HepG2 (cell line): ENCODE data around the gene ALDH3B2. TPM values are rescaled to one million over a fixed set of nuclear protein-coding genes. Genes with fewer than 3 reads are reported as not detected.

Source experiments
- CBX2 ChIP-seq, 2 experiments: fragments of 200-600 bp in 1 of 2; sonication (generic); formaldehyde crosslinking in 1 of 2; IDR thresholded peaks; 2 replicates each; pipeline versions ENCODE4 v1.7.0 to v1.8.1; 2018 to 2022; ENCODE audit warnings: low read depth in 2 of 2, low read length in 1 of 2, mild to moderate bottlenecking in 1 of 2, missing genetic modification reagents in 1 of 2
- GFI1 ChIP-seq: sonication (generic); formaldehyde crosslinking; IDR thresholded peaks from 2 replicates; pipeline ENCODE4 v1.5.0; 2020; ENCODE audit warnings: missing genetic modification reagents, mild to moderate bottlenecking, borderline replicate concordance
- HMGXB4 ChIP-seq, 2 experiments: sonication (generic) in 1 of 2; formaldehyde crosslinking in 1 of 2; IDR thresholded peaks; 2 replicates each; pipeline versions ENCODE4 v1.4.0 to v1.6.1; 2018 to 2020; ENCODE audit warnings: missing genetic modification reagents in 2 of 2, borderline replicate concordance in 1 of 2, low read depth in 1 of 2, mild to moderate bottlenecking in 1 of 2, missing biosample characterization in 1 of 2
- MLX ChIP-seq: IDR thresholded peaks from 2 replicates; pipeline ENCODE4 v1.6.1; 2016
- NFKB2 ChIP-seq: sonication (generic); formaldehyde crosslinking; IDR thresholded peaks from 2 replicates; pipeline ENCODE4 v1.4.0; 2020; ENCODE audit warnings: missing genetic modification reagents, borderline replicate concordance
- RAD21 ChIP-seq: fragments of 450-650 bp; formaldehyde crosslinking; IDR thresholded peaks from 2 replicates; pipeline ENCODE4 v1.5.0; 2020; ENCODE audit warnings: mild to moderate bottlenecking
- RXRA ChIP-seq: sonication (generic); formaldehyde crosslinking; IDR thresholded peaks from 2 replicates; pipeline ENCODE4 v1.5.1; 2020; ENCODE audit warnings: missing genetic modification reagents
- SIX1 ChIP-seq: sonication (generic); formaldehyde crosslinking; IDR thresholded peaks from 2 replicates; pipeline ENCODE4 v1.4.0; 2020; ENCODE audit warnings: missing genetic modification reagents, borderline replicate concordance
- SRSF1 ChIP-seq: fragments of 200-400 bp; formaldehyde crosslinking; optimal IDR thresholded peaks from 2 replicates; pipeline ENCODE3; 2017; ENCODE audit warnings: mild to moderate bottlenecking, low read depth, low read length, moderate library complexity
- STAG1 ChIP-seq: sonication (generic); formaldehyde crosslinking; IDR thresholded peaks from 2 replicates; pipeline ENCODE4 v1.4.0; 2020; ENCODE audit warnings: missing genetic modification reagents
- TBX3 ChIP-seq: fragments of 450-650 bp; IDR thresholded peaks from 2 replicates; pipeline ENCODE4 v1.6.1; 2017; ENCODE audit warnings: antibody characterized with exemption, mild to moderate bottlenecking, inconsistent platforms, borderline replicate concordance
- ZNF205 ChIP-seq: IDR thresholded peaks from 2 replicates; pipeline ENCODE4 v1.6.1; 2018; ENCODE audit warnings: missing biosample characterization, missing genetic modification reagents
- ZNF430 ChIP-seq: sonication (generic); formaldehyde crosslinking; IDR thresholded peaks from 2 replicates; pipeline ENCODE4 v1.9.0; 2021; ENCODE audit warnings: mild to moderate bottlenecking, missing genetic modification reagents
- ZNF564 ChIP-seq: sonication (generic); formaldehyde crosslinking; IDR thresholded peaks from 2 replicates; pipeline ENCODE4 v1.8.1; 2023; ENCODE audit warnings: mild to moderate bottlenecking, missing genetic modification reagents
- ZNF660 ChIP-seq: sonication (generic); formaldehyde crosslinking; IDR thresholded peaks from 2 replicates; pipeline ENCODE4 v1.5.1; 2020; ENCODE audit warnings: mild to moderate bottlenecking, low read depth, missing genetic modification reagents, borderline replicate concordance
- ZNF672 ChIP-seq: sonication (generic); formaldehyde crosslinking; IDR thresholded peaks from 2 replicates; pipeline ENCODE4 v1.8.1; 2022; ENCODE audit warnings: missing genetic modification reagents
- ZNF768 ChIP-seq: sonication (generic); formaldehyde crosslinking; IDR thresholded peaks from 2 replicates; pipeline ENCODE4 v1.4.0; 2020; ENCODE audit warnings: missing genetic modification reagents
- polyA plus RNA-seq, 8 experiments: library from polyadenylated mRNA; depleted of rRNA in 3 of 8; stranded (reverse) in 7 of 8; unstranded in 1 of 8; fragments of >200 nt; fragmentation: Illumina TruSeq in 4 of 8; extraction: Trizol in 4 of 8; gene quantifications; 2 replicates each; pipeline versions ENCODE4 v1.2.1 to v1.2.3, GENCODE V29; 2011 to 2016; ENCODE audit warnings: low read depth in 4 of 8, missing spikeins in 1 of 8, mixed read lengths in 1 of 8; ENCODE audit not compliant: insufficient read depth in 1 of 8
- total RNA-seq, 5 experiments: library from RNA; depleted of rRNA; stranded (reverse); fragments of >200 nt; fragmentation: Illumina TruSeq; extraction: Trizol; gene quantifications; 2 replicates each; pipeline ENCODE4 v1.2.3, GENCODE V29; 2016; ENCODE audit warnings: low read depth in 1 of 5
- TF ChIP-seq, protein P1 (sequence below): sonication (generic); formaldehyde crosslinking; IDR thresholded peaks from 2 replicates; pipeline ENCODE4 v1.5.1; 2020; ENCODE audit warnings: missing genetic modification reagents, mild to moderate bottlenecking, borderline replicate concordance
- TF ChIP-seq, protein P2 (sequence below): sonication (generic); formaldehyde crosslinking; IDR thresholded peaks from 2 replicates; pipeline ENCODE4 v1.4.0; 2020; ENCODE audit warnings: missing genetic modification reagents
- TF ChIP-seq, protein P3 (sequence below): IDR thresholded peaks from 2 replicates; pipeline ENCODE4 v1.6.1; 2016; ENCODE audit warnings: low read depth, borderline replicate concordance

Gene ALDH3B2
- total and polyA plus RNA-seq, 2 of the 13 experiments (the other 11 are each of a cell fraction or from before 2014, with no cell fraction given), result not detected

- TF ChIP-seq ZNF768 (CRISPR knock-in tag) (peak; percentile 39; the same call in 1 of the 2 replicates), NFKB2 (CRISPR knock-in tag) (peak; percentile 93), ZNF660 (CRISPR knock-in tag) (no peak), TBX3 (no peak), ZNF564 (CRISPR knock-in tag) (peak; percentile 66; the same call in 1 of the 2 replicates), ZNF672 (no peak), RXRA (CRISPR knock-in tag) (peak; percentile 48; the same call in 1 of the 2 replicates), CBX2 (IDR thresholded peaks at IDR 0.05; ENCODE audit: low read depth, low read length) (no peak), CBX2 (CRISPR knock-in tag; IDR thresholded peaks at IDR 0.05; ENCODE audit: low read depth) (no peak), SIX1 (no peak), STAG1 (CRISPR knock-in tag) (peak; percentile 54), ZNF430 (CRISPR knock-in tag) (no peak), RAD21 (CRISPR knock-in tag) (peak; percentile 65), GFI1 (CRISPR knock-in tag) (no peak), SRSF1 (no peak), ZNF205 (CRISPR knock-in tag) (no peak), MLX (CRISPR knock-in tag) (0 out of 2 replicates have a peak, but pooled peaks have one; percentile 28), HMGXB4 (CRISPR knock-in tag; IDR thresholded peaks at IDR 0.05; ENCODE audit: borderline replicate concordance in 1 of 2, low read depth in 1 of 2) (peak in 1 of 2 experiments; percentile 65; a peak in 1 of 4 replicates)
- TF ChIP-seq, protein P1, sequence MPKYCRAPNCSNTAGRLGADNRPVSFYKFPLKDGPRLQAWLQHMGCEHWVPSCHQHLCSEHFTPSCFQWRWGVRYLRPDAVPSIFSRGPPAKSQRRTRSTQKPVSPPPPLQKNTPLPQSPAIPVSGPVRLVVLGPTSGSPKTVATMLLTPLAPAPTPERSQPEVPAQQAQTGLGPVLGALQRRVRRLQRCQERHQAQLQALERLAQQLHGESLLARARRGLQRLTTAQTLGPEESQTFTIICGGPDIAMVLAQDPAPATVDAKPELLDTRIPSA (CRISPR knock-in tag), result no peak
- TF ChIP-seq, protein P2, sequence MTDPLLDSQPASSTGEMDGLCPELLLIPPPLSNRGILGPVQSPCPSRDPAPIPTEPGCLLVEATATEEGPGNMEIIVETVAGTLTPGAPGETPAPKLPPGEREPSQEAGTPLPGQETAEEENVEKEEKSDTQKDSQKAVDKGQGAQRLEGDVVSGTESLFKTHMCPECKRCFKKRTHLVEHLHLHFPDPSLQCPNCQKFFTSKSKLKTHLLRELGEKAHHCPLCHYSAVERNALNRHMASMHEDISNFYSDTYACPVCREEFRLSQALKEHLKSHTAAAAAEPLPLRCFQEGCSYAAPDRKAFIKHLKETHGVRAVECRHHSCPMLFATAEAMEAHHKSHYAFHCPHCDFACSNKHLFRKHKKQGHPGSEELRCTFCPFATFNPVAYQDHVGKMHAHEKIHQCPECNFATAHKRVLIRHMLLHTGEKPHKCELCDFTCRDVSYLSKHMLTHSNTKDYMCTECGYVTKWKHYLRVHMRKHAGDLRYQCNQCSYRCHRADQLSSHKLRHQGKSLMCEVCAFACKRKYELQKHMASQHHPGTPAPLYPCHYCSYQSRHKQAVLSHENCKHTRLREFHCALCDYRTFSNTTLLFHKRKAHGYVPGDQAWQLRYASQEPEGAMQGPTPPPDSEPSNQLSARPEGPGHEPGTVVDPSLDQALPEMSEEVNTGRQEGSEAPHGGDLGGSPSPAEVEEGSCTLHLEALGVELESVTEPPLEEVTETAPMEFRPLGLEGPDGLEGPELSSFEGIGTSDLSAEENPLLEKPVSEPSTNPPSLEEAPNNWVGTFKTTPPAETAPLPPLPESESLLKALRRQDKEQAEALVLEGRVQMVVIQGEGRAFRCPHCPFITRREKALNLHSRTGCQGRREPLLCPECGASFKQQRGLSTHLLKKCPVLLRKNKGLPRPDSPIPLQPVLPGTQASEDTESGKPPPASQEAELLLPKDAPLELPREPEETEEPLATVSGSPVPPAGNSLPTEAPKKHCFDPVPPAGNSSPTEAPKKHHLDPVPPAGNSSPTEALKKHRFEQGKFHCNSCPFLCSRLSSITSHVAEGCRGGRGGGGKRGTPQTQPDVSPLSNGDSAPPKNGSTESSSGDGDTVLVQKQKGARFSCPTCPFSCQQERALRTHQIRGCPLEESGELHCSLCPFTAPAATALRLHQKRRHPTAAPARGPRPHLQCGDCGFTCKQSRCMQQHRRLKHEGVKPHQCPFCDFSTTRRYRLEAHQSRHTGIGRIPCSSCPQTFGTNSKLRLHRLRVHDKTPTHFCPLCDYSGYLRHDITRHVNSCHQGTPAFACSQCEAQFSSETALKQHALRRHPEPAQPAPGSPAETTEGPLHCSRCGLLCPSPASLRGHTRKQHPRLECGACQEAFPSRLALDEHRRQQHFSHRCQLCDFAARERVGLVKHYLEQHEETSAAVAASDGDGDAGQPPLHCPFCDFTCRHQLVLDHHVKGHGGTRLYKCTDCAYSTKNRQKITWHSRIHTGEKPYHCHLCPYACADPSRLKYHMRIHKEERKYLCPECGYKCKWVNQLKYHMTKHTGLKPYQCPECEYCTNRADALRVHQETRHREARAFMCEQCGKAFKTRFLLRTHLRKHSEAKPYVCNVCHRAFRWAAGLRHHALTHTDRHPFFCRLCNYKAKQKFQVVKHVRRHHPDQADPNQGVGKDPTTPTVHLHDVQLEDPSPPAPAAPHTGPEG (CRISPR knock-in tag), result no peak
- TF ChIP-seq, protein P3, sequence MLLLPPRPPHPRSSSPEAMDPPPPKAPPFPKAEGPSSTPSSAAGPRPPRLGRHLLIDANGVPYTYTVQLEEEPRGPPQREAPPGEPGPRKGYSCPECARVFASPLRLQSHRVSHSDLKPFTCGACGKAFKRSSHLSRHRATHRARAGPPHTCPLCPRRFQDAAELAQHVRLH (CRISPR knock-in tag), result no peak
Observed at GRCh38 chr11:67640021-67640757, 34.2 kb downstream of the ALDH3B2 start (continued).
